GM12878 (cell line): Measurements from ENCODE around the gene TGFB2. TPM values are rescaled to one million over a fixed set of nuclear protein-coding genes. Genes with fewer than 3 reads are reported as not detected.

Source experiments
- ATAC-seq: fragments of 200-7000 bp; cut with Tn5 transposase; 3 replicates; pipeline ENCODE4 v1.9.1; 2020; ENCODE audit warnings: mild to moderate bottlenecking, moderate library complexity
- BruUV-seq: library from RNA; stranded (reverse); fragments of 400-500 nt; replicated peaks from 2 replicates; lab custom pipeline; 2021; lab: Mats Ljungman, UMichigan
- CTCF ChIA-PET: fragments of 300-600 bp; sonication (Branson Sonifier 250); formaldehyde crosslinking; extraction: SDS; loops from one replicate; lab custom pipeline; 2021; ENCODE audit warnings: inconsistent platforms; lab: Yijun Ruan, JAX
- POLR2A ChIA-PET: fragments of 350-600 bp; formaldehyde crosslinking; extraction: SDS; loops from one replicate; lab custom pipeline; 2021; ENCODE audit warnings: inconsistent platforms; lab: Charles Lee
- RAD21 ChIA-PET: fragments of 300-600 bp; sonication (Branson Sonifier 250); formaldehyde crosslinking; loops from one replicate; lab custom pipeline; 2023; ENCODE audit warnings: antibody characterized with exemption; ENCODE audit not compliant: unreplicated experiment; lab: Charles Lee
- SMC1A ChIA-PET: fragments of 300-600 bp; sonication (Branson Sonifier 250); formaldehyde crosslinking; loops from one replicate; lab custom pipeline; 2023; ENCODE audit not compliant: unreplicated experiment, uncharacterized antibody; lab: Charles Lee
- DNase-seq: peaks from one replicate; pipeline ENCODE4 v3.0.0-alpha.2; 2011; ENCODE audit warnings: low read depth, low spot score
- FAIRE-seq: peaks from 3 replicates; lab custom pipeline; 2011; peaks lifted over from hg19 to GRCh38; lab: Jason Lieb, UNC
- H2AFZ ChIP-seq: 2 replicates; pipeline ENCODE4 v1.6.0; 2011; ENCODE audit warnings: low read depth, low read length, control low read depth; ENCODE audit not compliant: control insufficient read depth
- H3K27ac ChIP-seq: 2 replicates; pipeline ENCODE4 v1.5.1; 2011; ENCODE audit warnings: control low read depth; ENCODE audit not compliant: control insufficient read depth, insufficient read depth
- H3K27me3 ChIP-seq, 2 experiments: replicated peaks in 1 of 2; 2 replicates each; pipeline versions ENCODE4 v1.6.0 to v1.6.1; 2011; ENCODE audit warnings: low read length in 1 of 2; ENCODE audit not compliant: control insufficient read depth in 2 of 2, insufficient read depth in 2 of 2
- H3K36me3 ChIP-seq, 2 experiments: 2 replicates each; pipeline ENCODE4 v1.5.1; 2011; ENCODE audit warnings: low read length in 1 of 2; ENCODE audit not compliant: control insufficient read depth in 2 of 2, insufficient read depth in 2 of 2
- H3K4me1 ChIP-seq: 2 replicates; pipeline ENCODE4 v1.6.1; 2011; ENCODE audit warnings: mild to moderate bottlenecking, low read length, moderate library complexity, mixed read lengths; ENCODE audit not compliant: control insufficient read depth, insufficient read depth
- H3K4me2 ChIP-seq: 2 replicates; pipeline ENCODE4 v1.6.0; 2011; ENCODE audit warnings: control low read depth; ENCODE audit not compliant: control insufficient read depth, insufficient read depth
- H3K4me3 ChIP-seq: fragments of 200-600 bp; sonication (generic); 2 replicates; pipeline ENCODE4 v1.5.1; 2016
- H3K79me2 ChIP-seq: 2 replicates; pipeline ENCODE4 v1.6.0; 2011; ENCODE audit warnings: low read length; ENCODE audit not compliant: control insufficient read depth, insufficient read depth
- H3K9ac ChIP-seq: 2 replicates; pipeline ENCODE4 v1.8.0; 2011; ENCODE audit warnings: low read length, control low read depth, mixed read lengths; ENCODE audit not compliant: control insufficient read depth, insufficient read depth
- H3K9me3 ChIP-seq: replicated peaks from 3 replicates; pipeline ENCODE4 v1.5.1; 2011; ENCODE audit warnings: mild to moderate bottlenecking, low read length; ENCODE audit not compliant: control insufficient read depth, insufficient read depth
- H4K20me1 ChIP-seq: 2 replicates; pipeline ENCODE4 v1.6.0; 2011; ENCODE audit not compliant: control insufficient read depth, insufficient read depth
- FOS ChIP-seq: IDR thresholded peaks from 3 replicates; pipeline ENCODE4 v1.6.1; 2011; ENCODE audit warnings: borderline replicate concordance; ENCODE audit not compliant: insufficient read length; ENCODE audit errors: extremely low read depth
- LARP7 ChIP-seq: fragments of 450-650 bp; IDR thresholded peaks from 2 replicates; pipeline ENCODE4 v1.6.1; 2017; ENCODE audit warnings: mild to moderate bottlenecking
- NFIC ChIP-seq: IDR thresholded peaks from 2 replicates; pipeline ENCODE4 v1.6.1; 2012; ENCODE audit warnings: low read depth, mild to moderate bottlenecking, inconsistent platforms, low read length, moderate library complexity
- NR2F1 ChIP-seq: fragments of 450-650 bp; conservative IDR thresholded peaks from 2 replicates; pipeline ENCODE4 v1.6.1; 2017; ENCODE audit warnings: mild to moderate bottlenecking
- PML ChIP-seq: IDR thresholded peaks from 2 replicates; pipeline ENCODE4 v1.6.1; 2012; ENCODE audit warnings: low read length, inconsistent platforms
- SIN3A ChIP-seq: IDR thresholded peaks from 2 replicates; pipeline ENCODE4 v1.6.1; 2012; ENCODE audit warnings: low read depth, low read length, improper control_type of control experiment
- SMAD5 ChIP-seq: IDR thresholded peaks from 2 replicates; pipeline ENCODE4 v1.6.1; 2016; ENCODE audit warnings: antibody characterized with exemption, low read depth
- ZNF207 ChIP-seq: fragments of 450-650 bp; IDR thresholded peaks from 2 replicates; pipeline ENCODE4 v1.6.1; 2014; ENCODE audit warnings: antibody characterized with exemption, mild to moderate bottlenecking, borderline replicate concordance
- ZNF217 ChIP-seq: fragments of 450-650 bp; IDR thresholded peaks from 2 replicates; pipeline ENCODE4 v1.6.1; 2017; ENCODE audit warnings: antibody characterized with exemption, mild to moderate bottlenecking
- WGBS: methylation state at CpG from one replicate; pipeline ENCODE4 v1.1.6; 2016; ENCODE audit warnings: low lambda C conversion rate; ENCODE audit not compliant: insufficient replicate concordance, insufficient coverage; ENCODE audit errors: missing lambda C conversion rate; 5-methylcytosine and 5-hydroxymethylcytosine counted together
- in situ Hi-C: fragments of 300-500 bp; cut with MboI; formaldehyde crosslinking; loops from 9 replicates; pipeline ENCODE4 v1.14.3; 2018; ENCODE audit warnings: mixed read lengths
- intact Hi-C: fragments of 100-400 bp; cut with micrococcal nuclease; formaldehyde crosslinking; loops from one replicate; pipeline ENCODE4 v1.14.2; 2022; ENCODE audit not compliant: unreplicated experiment
- polyA plus RNA-seq, 11 experiments: library from polyadenylated mRNA; depleted of rRNA in 4 of 11; unstranded in 6 of 11; stranded (reverse) in 5 of 11; fragments of >200 nt; fragmentation: Nextera tagmentation in 4 of 11; fragmentation: Illumina TruSeq in 1 of 11; extraction: Ambion mirVana in 4 of 11; extraction: Trizol in 1 of 11; gene quantifications; 1 replicate in 1 of 11; 2 replicates in 10 of 11; pipeline versions ENCODE4 v1.2.1 to v1.2.3, GENCODE V29; 2011 to 2016; ENCODE audit warnings: inconsistent platforms in 2 of 11, missing spikeins in 2 of 11, low read depth in 1 of 11
- total RNA-seq, 4 experiments: library from RNA; depleted of rRNA in 3 of 4; stranded (reverse); fragments of >200 nt in 3 of 4; fragmentation: Illumina TruSeq in 1 of 4; extraction: Trizol in 1 of 4; gene quantifications; 2 replicates each; pipeline versions ENCODE4 v1.2.1 to v1.2.3, GENCODE V29; 2013 to 2021
- TF ChIP-seq, protein P1 (sequence below): fragments of 450-650 bp; IDR thresholded peaks from 2 replicates; pipeline ENCODE4 v1.6.1; 2017; ENCODE audit warnings: low read depth, mild to moderate bottlenecking, moderate library complexity
- TF ChIP-seq, protein P2 (sequence below): IDR thresholded peaks from 2 replicates; pipeline ENCODE4 v1.6.1; 2012; ENCODE audit warnings: low read depth, low read length, improper control_type of control experiment
- TF ChIP-seq, protein P3 (sequence below): IDR thresholded peaks from 2 replicates; pipeline ENCODE4 v1.6.1; 2012; ENCODE audit warnings: low read length, inconsistent platforms

TGFB2 gene
- total and polyA plus RNA-seq, 10 of the 15 experiments (the other 5 are each of a cell fraction or from before 2014, with no cell fraction given), result 0.03 to 0.11 (median 0.04) TPM; not detected in 6

DNA sequence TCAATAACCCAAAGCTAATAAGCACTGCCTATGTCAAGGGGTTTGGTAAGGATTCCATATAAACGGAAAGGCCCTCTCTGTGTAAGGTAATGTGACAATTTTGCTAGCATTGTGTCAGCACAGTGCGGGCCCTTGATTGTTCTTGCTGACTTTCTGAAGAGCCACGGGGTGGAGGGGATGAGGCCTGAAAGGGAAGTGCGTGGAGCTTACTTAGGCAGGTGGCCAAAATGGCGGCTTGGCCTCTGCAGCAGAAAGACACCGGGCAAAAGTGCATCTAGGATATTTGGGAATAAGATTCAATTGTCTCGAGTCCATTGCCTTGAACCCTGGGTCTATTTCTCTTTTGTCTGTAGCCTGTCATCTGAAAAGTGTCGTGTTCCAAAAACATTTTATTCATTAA lies 114.3 kb downstream of the TGFB2 start:
- Histone ChIP-seq H3K27me3 (no peaks in the 10 kb centered on the region), H3K4me3 (no peak overlapping the region), H3K9me3 (no peaks in the 10 kb centered on the region), H3K79me2 (no peaks in the 10 kb centered on the region), H3K36me3 (no peaks in the 10 kb centered on the region), H3K4me2 (no peak overlapping the region), H3K27ac (no peak overlapping the region), H4K20me1 (no peaks in the 10 kb centered on the region), H2AFZ (no peak overlapping the region), H3K9ac (no peak overlapping the region), H3K4me1 (no peaks in the 10 kb centered on the region)
- ChIA-PET POLR2A (no interaction called here), CTCF (no interaction called here), SMC1A (no interaction called here), RAD21 (no interaction called here)
- intact Hi-C loops, result no loop called here
- no peak for TF ChIP-seq LARP7
- no peak for TF ChIP-seq NFIC
- WGBS, result 39% methylated on average over 8 of the region's 8 CpGs
- in situ Hi-C loops, result no loop called here
- no TSS peak for BruUV-seq
- no peak for DNase-seq
- no peak for ATAC-seq
- FAIRE-seq, result no peak

DNA sequence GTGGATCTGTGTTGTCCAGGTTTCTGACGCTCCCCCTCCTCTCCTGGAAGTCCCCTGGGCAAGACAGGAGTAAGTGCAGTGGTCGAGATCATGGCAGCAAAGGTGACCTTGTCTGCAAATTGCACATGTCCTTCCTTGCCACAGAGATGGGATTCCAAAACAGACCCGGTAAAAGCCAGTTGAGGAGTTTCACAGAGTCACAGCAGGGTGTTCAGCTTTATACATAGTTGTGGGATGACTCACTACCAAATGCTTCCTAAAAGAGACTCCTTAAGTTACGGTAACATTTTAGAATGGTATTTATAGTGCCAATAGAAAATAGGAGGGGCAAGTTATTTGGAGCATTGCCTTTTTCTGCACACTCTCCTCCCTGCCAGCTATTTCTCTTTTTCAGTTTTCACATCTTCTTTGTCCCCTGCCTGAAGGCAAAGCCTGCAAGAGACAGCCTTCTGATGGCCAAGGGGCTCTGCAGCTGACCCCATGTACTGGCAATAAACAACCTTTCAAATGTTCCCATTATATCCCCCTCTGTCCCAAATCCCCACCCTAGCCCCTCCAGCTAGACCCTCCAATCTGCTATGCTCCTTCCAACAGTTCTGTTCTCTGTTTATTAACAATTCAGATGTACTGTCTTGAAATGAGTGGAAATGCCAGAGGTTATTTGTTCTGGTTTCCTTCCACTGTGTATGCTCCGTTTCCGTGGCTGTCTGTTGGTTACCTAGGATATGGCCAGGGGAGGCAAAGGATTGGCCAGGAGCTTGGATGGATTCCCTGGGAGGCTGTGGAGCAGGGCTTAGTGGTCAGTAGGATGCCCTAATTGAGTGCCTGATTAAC lies 115.0 kb downstream of the TGFB2 start:
- RAD21 ChIA-PET, result no interaction called here
- H3K9ac ChIP-seq, result no peak overlapping the region
- intact Hi-C loops, result no loop called here

More for the DNA sequence above, 115.0 kb downstream of the TGFB2 start:
- WGBS, result 1% methylated on average over 6 of the region's 6 CpGs
- no peaks in the 10 kb centered on the region for H4K20me1 ChIP-seq
- H2AFZ ChIP-seq, result no peak overlapping the region
- H3K79me2 ChIP-seq, result no peaks in the 10 kb centered on the region
- DNase-seq (no peak), ATAC-seq (no peak; the same call in 2 of the 3 replicates), FAIRE-seq (no peak)
- no peaks in the 10 kb centered on the region for H3K27me3 ChIP-seq
- no TSS peak for BruUV-seq
- TF ChIP-seq SIN3A, result no peak
- no peak for TF ChIP-seq NR2F1
- TF ChIP-seq, protein P1, sequence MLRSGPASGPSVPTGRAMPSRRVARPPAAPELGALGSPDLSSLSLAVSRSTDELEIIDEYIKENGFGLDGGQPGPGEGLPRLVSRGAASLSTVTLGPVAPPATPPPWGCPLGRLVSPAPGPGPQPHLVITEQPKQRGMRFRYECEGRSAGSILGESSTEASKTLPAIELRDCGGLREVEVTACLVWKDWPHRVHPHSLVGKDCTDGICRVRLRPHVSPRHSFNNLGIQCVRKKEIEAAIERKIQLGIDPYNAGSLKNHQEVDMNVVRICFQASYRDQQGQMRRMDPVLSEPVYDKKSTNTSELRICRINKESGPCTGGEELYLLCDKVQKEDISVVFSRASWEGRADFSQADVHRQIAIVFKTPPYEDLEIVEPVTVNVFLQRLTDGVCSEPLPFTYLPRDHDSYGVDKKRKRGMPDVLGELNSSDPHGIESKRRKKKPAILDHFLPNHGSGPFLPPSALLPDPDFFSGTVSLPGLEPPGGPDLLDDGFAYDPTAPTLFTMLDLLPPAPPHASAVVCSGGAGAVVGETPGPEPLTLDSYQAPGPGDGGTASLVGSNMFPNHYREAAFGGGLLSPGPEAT, result no peak
- TF ChIP-seq ZNF217, result no peak
- no peak for TF ChIP-seq ZNF207
- TF ChIP-seq PML, result no peak
- TF ChIP-seq LARP7, result no peak
- TF ChIP-seq, protein P2, sequence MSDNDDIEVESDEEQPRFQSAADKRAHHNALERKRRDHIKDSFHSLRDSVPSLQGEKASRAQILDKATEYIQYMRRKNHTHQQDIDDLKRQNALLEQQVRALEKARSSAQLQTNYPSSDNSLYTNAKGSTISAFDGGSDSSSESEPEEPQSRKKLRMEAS, result no peak
- TF ChIP-seq FOS, result no peak
- TF ChIP-seq SMAD5, result no peak
- TF ChIP-seq, protein P3, sequence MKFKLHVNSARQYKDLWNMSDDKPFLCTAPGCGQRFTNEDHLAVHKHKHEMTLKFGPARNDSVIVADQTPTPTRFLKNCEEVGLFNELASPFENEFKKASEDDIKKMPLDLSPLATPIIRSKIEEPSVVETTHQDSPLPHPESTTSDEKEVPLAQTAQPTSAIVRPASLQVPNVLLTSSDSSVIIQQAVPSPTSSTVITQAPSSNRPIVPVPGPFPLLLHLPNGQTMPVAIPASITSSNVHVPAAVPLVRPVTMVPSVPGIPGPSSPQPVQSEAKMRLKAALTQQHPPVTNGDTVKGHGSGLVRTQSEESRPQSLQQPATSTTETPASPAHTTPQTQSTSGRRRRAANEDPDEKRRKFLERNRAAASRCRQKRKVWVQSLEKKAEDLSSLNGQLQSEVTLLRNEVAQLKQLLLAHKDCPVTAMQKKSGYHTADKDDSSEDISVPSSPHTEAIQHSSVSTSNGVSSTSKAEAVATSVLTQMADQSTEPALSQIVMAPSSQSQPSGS, result no peak
- no peaks in the 10 kb centered on the region for H3K36me3 ChIP-seq
- H3K27ac ChIP-seq, result no peak overlapping the region
- H3K9me3 ChIP-seq, result no peaks in the 10 kb centered on the region
- H3K4me2 ChIP-seq, result no peak overlapping the region
- H3K4me1 ChIP-seq, result no peaks in the 10 kb centered on the region
- no peak overlapping the region for H3K4me3 ChIP-seq
- ChIA-PET SMC1A (no interaction called here), POLR2A (no interaction called here), CTCF (no interaction called here)
- in situ Hi-C loops, result no loop called here
